K562 (cell line): ENCODE measurements around the gene STK24. TPM values are rescaled to one million over a fixed set of nuclear protein-coding genes. Genes with fewer than 3 reads are reported as not detected.

Experiments used
- ATAC-seq: fragments of 200-7000 bp; cut with Tn5 transposase; 3 replicates; pipeline ENCODE4 v1.9.1; 2020; ENCODE audit warnings: moderate library complexity
- BruUV-seq: library from RNA; stranded (reverse); fragments of 400-500 nt; replicated peaks from 2 replicates; lab custom pipeline; 2021; lab: Mats Ljungman, UMichigan
- CTCF ChIA-PET: fragments of 300-600 bp; formaldehyde crosslinking; extraction: SDS; loops from one replicate; lab custom pipeline; 2021; ENCODE audit warnings: low intra/inter-chr PET ratio; lab: Yijun Ruan, JAX
- POLR2A ChIA-PET: fragments of 300-600, 350-650 bp; sonication (Branson Sonifier 250); formaldehyde crosslinking; extraction: SDS; loops from one replicate; lab custom pipeline; 2021; ENCODE audit warnings: antibody characterized with exemption, inconsistent platforms; lab: Yijun Ruan, JAX
- DNase-seq, 4 experiments: peaks; one replicate each; pipeline versions ENCODE4 v3.0.0 to v3.0.0-alpha.2; 2011 to 2018; ENCODE audit warnings: low spot score in 3 of 4, mixed read lengths in 3 of 4; ENCODE audit errors: extremely low read depth in 1 of 4
- FAIRE-seq: peaks from 2 replicates; lab custom pipeline; 2011; peaks lifted over from hg19 to GRCh38; lab: Jason Lieb, UNC
- H2AFZ ChIP-seq: 2 replicates; pipeline ENCODE4 v1.6.0; 2011; ENCODE audit warnings: low read depth, low read length, control low read depth, inconsistent platforms
- H3K27ac ChIP-seq: fragments of 200-600 bp; 3 replicates; pipeline ENCODE4 v1.8.0; 2011; ENCODE audit warnings: low read depth, mild to moderate bottlenecking, control low read depth, inconsistent platforms, low read length, moderate library complexity, mixed read lengths; ENCODE audit errors: extremely low read depth
- H3K27me3 ChIP-seq, 2 experiments: fragments of 300-600 bp in 1 of 2; 2 replicates in 1 of 2; 3 replicates in 1 of 2; pipeline versions ENCODE4 v1.6.0 to v1.8.0; 2011; ENCODE audit warnings: inconsistent platforms in 2 of 2, low read length in 2 of 2, mild to moderate bottlenecking in 1 of 2, mixed read lengths in 1 of 2, moderate library complexity in 1 of 2; ENCODE audit not compliant: control insufficient read depth in 2 of 2, insufficient read depth in 2 of 2
- H3K36me3 ChIP-seq: fragments of 300-600 bp; 3 replicates; pipeline ENCODE4 v1.8.0; 2011; ENCODE audit warnings: mild to moderate bottlenecking, low read length, inconsistent platforms; ENCODE audit not compliant: control insufficient read depth, insufficient read depth
- H3K4me1 ChIP-seq, 2 experiments: fragments of 200-600 bp in 1 of 2; replicated peaks in 1 of 2; 2 replicates in 1 of 2; 3 replicates in 1 of 2; pipeline versions ENCODE4 v1.5.1 to v1.8.0; 2011; ENCODE audit warnings: inconsistent platforms in 2 of 2, low read length in 2 of 2, mild to moderate bottlenecking in 1 of 2, mixed read lengths in 1 of 2, moderate library complexity in 1 of 2; ENCODE audit not compliant: control insufficient read depth in 2 of 2, insufficient read depth in 2 of 2
- H3K4me2 ChIP-seq: 2 replicates; pipeline ENCODE4 v1.6.1; 2011; ENCODE audit warnings: low read length, control low read depth, inconsistent platforms, mixed read lengths; ENCODE audit not compliant: insufficient read depth
- H3K4me3 ChIP-seq: fragments of 200-600 bp; sonication (generic), shearing (Covaris generic); 2 replicates; pipeline ENCODE4 v1.5.1; 2016; ENCODE audit warnings: control low read depth, inconsistent platforms
- H3K79me2 ChIP-seq: fragments of 200-600 bp; 3 replicates; pipeline ENCODE4 v1.8.0; 2011; ENCODE audit warnings: low read length, inconsistent platforms; ENCODE audit not compliant: control insufficient read depth, insufficient read depth
- H3K9ac ChIP-seq, 2 experiments: 2 replicates each; pipeline versions ENCODE4 v1.6.0 to v1.6.1; 2011; ENCODE audit warnings: low read depth in 2 of 2, low read length in 2 of 2, control low read depth in 1 of 2, inconsistent platforms in 1 of 2, mild to moderate bottlenecking in 1 of 2, mixed read lengths in 1 of 2; ENCODE audit not compliant: insufficient read depth in 1 of 2
- H3K9me1 ChIP-seq: one replicate; pipeline ENCODE4 v1.6.0; 2011; ENCODE audit warnings: inconsistent platforms, mild to moderate bottlenecking, low read length, moderate library complexity; ENCODE audit not compliant: control insufficient read depth, insufficient read depth
- H3K9me3 ChIP-seq: replicated peaks from 2 replicates; pipeline ENCODE4 v1.5.1; 2011; ENCODE audit warnings: low read depth, low read length, inconsistent platforms; ENCODE audit not compliant: control insufficient read depth, insufficient read depth
- H4K20me1 ChIP-seq: replicated peaks from 2 replicates; pipeline ENCODE4 v1.6.1; 2011; ENCODE audit warnings: low read length, inconsistent platforms, mixed read lengths; ENCODE audit not compliant: control insufficient read depth, insufficient read depth
- CHD4 ChIP-seq: fragments of 200-600 bp; sonication (generic); IDR thresholded peaks from 3 replicates; pipeline ENCODE4 v1.6.1; 2012; ENCODE audit warnings: low read depth, mild to moderate bottlenecking, mixed read lengths, low read length, inconsistent platforms; ENCODE audit not compliant: insufficient read depth, insufficient replicate concordance, poor library complexity, severe bottlenecking
- FOXA3 ChIP-seq, 2 experiments: fragments of 450-650 bp in 1 of 2; sonication (generic) in 1 of 2; formaldehyde crosslinking; IDR thresholded peaks in 1 of 2; conservative IDR thresholded peaks in 1 of 2; 2 replicates each; pipeline versions ENCODE4 v1.4.0 to v1.8.0; 2020 to 2022; ENCODE audit warnings: mild to moderate bottlenecking in 2 of 2, missing genetic modification reagents in 1 of 2
- NEUROD1 ChIP-seq: fragments of 150-350 bp; IDR thresholded peaks from 2 replicates; pipeline ENCODE4 v1.6.1; 2014; ENCODE audit warnings: borderline replicate concordance, low read length, low read depth; ENCODE audit not compliant: partially characterized antibody
- NR3C1 ChIP-seq: sonication (generic); formaldehyde crosslinking; IDR thresholded peaks from 2 replicates; pipeline ENCODE4 v1.8.1; 2022; ENCODE audit warnings: missing genetic modification reagents
- SAFB ChIP-seq: fragments of 200-400 bp; formaldehyde crosslinking; IDR thresholded peaks from 2 replicates; pipeline ENCODE4 v1.6.1; 2017; ENCODE audit warnings: low read depth, low read length, borderline replicate concordance
- SIRT6 ChIP-seq: IDR thresholded peaks from one replicate; pipeline ENCODE4 v1.6.1; 2012; ENCODE audit warnings: low read depth, mild to moderate bottlenecking, control low read depth, inconsistent platforms, low read length, moderate library complexity
- ZBED1 ChIP-seq: IDR thresholded peaks from 2 replicates; pipeline ENCODE4 v1.6.1; 2014
- ZC3H11A ChIP-seq: IDR thresholded peaks from 2 replicates; pipeline ENCODE4 v1.6.1; 2012; ENCODE audit warnings: low read depth, low read length, improper control_type of control experiment
- ZFP36 ChIP-seq: fragments of 150-350 bp; IDR thresholded peaks from 2 replicates; pipeline ENCODE4 v1.6.1; 2018; ENCODE audit warnings: low read length, low read depth; ENCODE audit not compliant: partially characterized antibody
- ZNF436 ChIP-seq: fragments of 250-450, 450-650 bp; sonication (Bioruptor Pico); formaldehyde crosslinking; IDR thresholded peaks from 2 replicates; pipeline ENCODE4 v1.7.0; 2020; ENCODE audit warnings: mild to moderate bottlenecking
- ZZZ3 ChIP-seq: fragments of 450-650 bp; IDR thresholded peaks from 2 replicates; pipeline ENCODE4 v1.6.1; 2016; ENCODE audit warnings: antibody characterized with exemption, mild to moderate bottlenecking, moderate library complexity
- WGBS: fragments of 100-300 bp; shearing (Covaris generic); methylation state at CpG from one replicate; pipeline ENCODE4 v1.1.6; 2016; ENCODE audit warnings: low coverage, mixed read lengths; ENCODE audit not compliant: insufficient coverage; ENCODE audit errors: missing lambda C conversion rate; 5-methylcytosine and 5-hydroxymethylcytosine counted together
- in situ Hi-C: fragments of 300-500 bp; cut with MboI; formaldehyde crosslinking; loops from 4 replicates; pipeline ENCODE4 v1.15.0; 2018; ENCODE audit warnings: inconsistent platforms, mixed read lengths
- intact Hi-C: fragments of 100-400 bp; cut with micrococcal nuclease; formaldehyde crosslinking; loops from 2 replicates; pipeline ENCODE4 v1.14.2; 2022
- polyA plus RNA-seq, 8 experiments: library from polyadenylated mRNA; depleted of rRNA in 4 of 8; stranded (reverse) in 5 of 8; unstranded in 3 of 8; fragments of >200 nt; fragmentation: Nextera tagmentation in 2 of 8; fragmentation: Illumina TruSeq in 1 of 8; extraction: Ambion mirVana in 2 of 8; extraction: Trizol in 1 of 8; gene quantifications; 2 replicates each; pipeline versions ENCODE4 v1.2.1 to v1.2.3, GENCODE V29; 2011 to 2014; ENCODE audit warnings: inconsistent platforms in 1 of 8, missing spikeins in 1 of 8
- total RNA-seq, 7 experiments: library from RNA; depleted of rRNA in 6 of 7; stranded (reverse); fragments of >200 nt in 6 of 7; fragmentation: Illumina TruSeq in 2 of 7; extraction: Trizol in 2 of 7; gene quantifications; 2 replicates each; pipeline versions ENCODE4 v1.2.1 to v1.2.3, GENCODE V29; 2011 to 2021; ENCODE audit warnings: low replicate concordance in 1 of 7
- TF ChIP-seq, protein P1 (sequence below): IDR thresholded peaks from 2 replicates; pipeline ENCODE4 v1.6.1; 2011; ENCODE audit not compliant: insufficient read length; ENCODE audit errors: extremely low read depth
- TF ChIP-seq, protein P2 (sequence below): fragments of 450-650 bp; formaldehyde crosslinking; IDR thresholded peaks from 2 replicates; pipeline ENCODE4 v1.4.0; 2020; ENCODE audit warnings: mild to moderate bottlenecking, moderate library complexity
- TF ChIP-seq, protein P3 (sequence below): fragments of 200-800 bp; sonication (Bioruptor generic); IDR thresholded peaks from 2 replicates; pipeline ENCODE4 v1.6.1; 2017; ENCODE audit warnings: missing genetic modification characterization, missing compliant biosample characterization
- TF ChIP-seq, protein P4 (sequence below): fragments of 450-650 bp; IDR thresholded peaks from 2 replicates; pipeline ENCODE4 v1.6.1; 2016; ENCODE audit warnings: borderline replicate concordance

STK24 gene
- total and polyA plus RNA-seq, 9 of the 15 experiments (the other 6 are each of a cell fraction or from before 2014, with no cell fraction given) = 3.8 to 78.4 (median 28.2) TPM

DNA sequence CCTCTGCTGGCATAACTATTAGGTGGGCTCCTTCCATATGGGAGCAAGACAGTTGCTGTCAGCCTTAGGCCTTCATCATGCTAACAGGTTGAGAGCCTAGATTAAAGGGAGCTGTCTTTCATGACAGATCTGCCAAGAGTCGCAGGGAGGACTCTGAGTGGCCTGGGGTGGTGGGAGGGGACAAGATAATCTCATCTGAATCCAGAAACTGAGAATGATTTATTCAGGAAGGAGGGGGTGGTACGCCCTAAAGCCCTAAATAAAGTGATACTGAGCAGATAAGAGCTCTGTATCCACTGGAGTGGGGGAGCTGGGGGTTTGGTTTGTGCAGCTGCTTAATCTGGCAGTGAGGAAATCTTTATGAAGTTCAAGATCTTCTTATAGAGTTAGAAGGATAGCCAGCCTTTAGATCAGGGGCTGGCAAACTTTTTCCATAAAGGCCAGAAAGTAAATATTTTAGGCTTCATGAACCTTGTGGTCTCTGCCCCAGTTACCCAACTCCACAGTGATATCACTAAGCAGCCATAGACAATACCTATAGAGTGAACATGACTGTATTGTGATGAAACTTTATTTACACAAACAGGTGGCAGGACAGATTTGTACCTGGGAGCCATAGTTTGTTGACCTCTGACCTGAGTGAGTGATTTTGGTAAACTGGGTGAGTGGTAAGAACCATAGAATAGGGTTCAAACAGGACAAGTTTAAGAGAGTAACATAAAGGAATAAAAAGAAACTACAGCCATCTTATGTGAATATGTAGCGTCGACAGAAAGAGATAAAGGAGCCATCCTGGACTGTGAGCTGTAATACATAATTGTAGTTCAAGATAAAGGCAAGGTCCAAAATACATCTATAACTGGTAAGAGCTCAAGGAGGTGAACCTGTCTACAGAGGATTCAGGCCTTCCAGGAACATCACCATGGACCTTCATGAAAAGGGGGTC lies 9.8 kb upstream of the STK24 start:
- Histone ChIP-seq H3K4me1 (no peaks in the 10 kb centered on the region), H3K9me3 (no peaks in the 10 kb centered on the region), H4K20me1 (no peaks in the 10 kb centered on the region), H3K79me2 (no peaks in the 10 kb centered on the region), H3K9me1 (no peaks in the 10 kb centered on the region), H3K4me2 (no peak overlapping the region), H3K36me3 (no peaks in the 10 kb centered on the region), H3K4me3 (no peak overlapping the region), H3K27ac (no peak overlapping the region), H3K9ac (no peak overlapping the region), H3K27me3 (no peaks in the 10 kb centered on the region; a peak in 1 of 5 replicates), H2AFZ (no peak overlapping the region)
- no peak for ATAC-seq
- POLR2A ChIA-PET = interaction anchor here (0.6 to 1.2 kb wide), 2 partner anchors 9 to 35 kb away, joined by 3 to 4 read pairs; no protein-coding TSS in a partner anchor
- intact Hi-C loops = no loop called here
- CTCF ChIA-PET = no interaction called here
- FAIRE-seq = no peak
- no peak for DNase-seq
- in situ Hi-C loops = no loop called here
- no TSS peak for BruUV-seq
- 37% methylated on average over 4 of the region's 4 CpGs for WGBS
- TF ChIP-seq FOXA3 (CRISPR knock-in tag; conservative IDR thresholded peaks at IDR 0.05 in 1 of 2, IDR thresholded peaks at IDR 0.05 in 1 of 2) = no peak
- no peak for TF ChIP-seq ZZZ3
- no peak for TF ChIP-seq SIRT6
- no peak for TF ChIP-seq ZFP36
- TF ChIP-seq, protein P1, sequence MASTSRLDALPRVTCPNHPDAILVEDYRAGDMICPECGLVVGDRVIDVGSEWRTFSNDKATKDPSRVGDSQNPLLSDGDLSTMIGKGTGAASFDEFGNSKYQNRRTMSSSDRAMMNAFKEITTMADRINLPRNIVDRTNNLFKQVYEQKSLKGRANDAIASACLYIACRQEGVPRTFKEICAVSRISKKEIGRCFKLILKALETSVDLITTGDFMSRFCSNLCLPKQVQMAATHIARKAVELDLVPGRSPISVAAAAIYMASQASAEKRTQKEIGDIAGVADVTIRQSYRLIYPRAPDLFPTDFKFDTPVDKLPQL = no peak
- TF ChIP-seq NR3C1 = no peak
- no peak for TF ChIP-seq ZNF436 (CRISPR knock-in tag)
- TF ChIP-seq ZBED1 = no peak
- no peak for TF ChIP-seq NEUROD1
- TF ChIP-seq, protein P2, sequence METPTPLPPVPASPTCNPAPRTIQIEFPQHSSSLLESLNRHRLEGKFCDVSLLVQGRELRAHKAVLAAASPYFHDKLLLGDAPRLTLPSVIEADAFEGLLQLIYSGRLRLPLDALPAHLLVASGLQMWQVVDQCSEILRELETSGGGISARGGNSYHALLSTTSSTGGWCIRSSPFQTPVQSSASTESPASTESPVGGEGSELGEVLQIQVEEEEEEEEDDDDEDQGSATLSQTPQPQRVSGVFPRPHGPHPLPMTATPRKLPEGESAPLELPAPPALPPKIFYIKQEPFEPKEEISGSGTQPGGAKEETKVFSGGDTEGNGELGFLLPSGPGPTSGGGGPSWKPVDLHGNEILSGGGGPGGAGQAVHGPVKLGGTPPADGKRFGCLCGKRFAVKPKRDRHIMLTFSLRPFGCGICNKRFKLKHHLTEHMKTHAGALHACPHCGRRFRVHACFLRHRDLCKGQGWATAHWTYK (CRISPR knock-in tag) = no peak
- TF ChIP-seq ZC3H11A = no peak
- no peak for TF ChIP-seq SAFB
- TF ChIP-seq, protein P3, sequence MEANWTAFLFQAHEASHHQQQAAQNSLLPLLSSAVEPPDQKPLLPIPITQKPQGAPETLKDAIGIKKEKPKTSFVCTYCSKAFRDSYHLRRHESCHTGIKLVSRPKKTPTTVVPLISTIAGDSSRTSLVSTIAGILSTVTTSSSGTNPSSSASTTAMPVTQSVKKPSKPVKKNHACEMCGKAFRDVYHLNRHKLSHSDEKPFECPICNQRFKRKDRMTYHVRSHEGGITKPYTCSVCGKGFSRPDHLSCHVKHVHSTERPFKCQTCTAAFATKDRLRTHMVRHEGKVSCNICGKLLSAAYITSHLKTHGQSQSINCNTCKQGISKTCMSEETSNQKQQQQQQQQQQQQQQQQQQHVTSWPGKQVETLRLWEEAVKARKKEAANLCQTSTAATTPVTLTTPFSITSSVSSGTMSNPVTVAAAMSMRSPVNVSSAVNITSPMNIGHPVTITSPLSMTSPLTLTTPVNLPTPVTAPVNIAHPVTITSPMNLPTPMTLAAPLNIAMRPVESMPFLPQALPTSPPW (CRISPR knock-in tag) = peak; percentile 32; the same call in 1 of the 2 replicates
- no peak for TF ChIP-seq CHD4
- TF ChIP-seq, protein P4, sequence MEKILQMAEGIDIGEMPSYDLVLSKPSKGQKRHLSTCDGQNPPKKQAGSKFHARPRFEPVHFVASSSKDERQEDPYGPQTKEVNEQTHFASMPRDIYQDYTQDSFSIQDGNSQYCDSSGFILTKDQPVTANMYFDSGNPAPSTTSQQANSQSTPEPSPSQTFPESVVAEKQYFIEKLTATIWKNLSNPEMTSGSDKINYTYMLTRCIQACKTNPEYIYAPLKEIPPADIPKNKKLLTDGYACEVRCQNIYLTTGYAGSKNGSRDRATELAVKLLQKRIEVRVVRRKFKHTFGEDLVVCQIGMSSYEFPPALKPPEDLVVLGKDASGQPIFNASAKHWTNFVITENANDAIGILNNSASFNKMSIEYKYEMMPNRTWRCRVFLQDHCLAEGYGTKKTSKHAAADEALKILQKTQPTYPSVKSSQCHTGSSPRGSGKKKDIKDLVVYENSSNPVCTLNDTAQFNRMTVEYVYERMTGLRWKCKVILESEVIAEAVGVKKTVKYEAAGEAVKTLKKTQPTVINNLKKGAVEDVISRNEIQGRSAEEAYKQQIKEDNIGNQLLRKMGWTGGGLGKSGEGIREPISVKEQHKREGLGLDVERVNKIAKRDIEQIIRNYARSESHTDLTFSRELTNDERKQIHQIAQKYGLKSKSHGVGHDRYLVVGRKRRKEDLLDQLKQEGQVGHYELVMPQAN = no peak
